GM19372 (cell line): ENCODE measurements around the gene TUBA8.

ENCODE experiments used
- ATAC-seq: cut with Tn5 transposase; IDR thresholded peaks from one replicate; pipeline ENCODE4 v1.9.1; 2021; ENCODE audit warnings: mild to moderate bottlenecking, low read depth, moderate library complexity; ENCODE audit not compliant: unreplicated experiment

Gene TUBA8

DNA sequence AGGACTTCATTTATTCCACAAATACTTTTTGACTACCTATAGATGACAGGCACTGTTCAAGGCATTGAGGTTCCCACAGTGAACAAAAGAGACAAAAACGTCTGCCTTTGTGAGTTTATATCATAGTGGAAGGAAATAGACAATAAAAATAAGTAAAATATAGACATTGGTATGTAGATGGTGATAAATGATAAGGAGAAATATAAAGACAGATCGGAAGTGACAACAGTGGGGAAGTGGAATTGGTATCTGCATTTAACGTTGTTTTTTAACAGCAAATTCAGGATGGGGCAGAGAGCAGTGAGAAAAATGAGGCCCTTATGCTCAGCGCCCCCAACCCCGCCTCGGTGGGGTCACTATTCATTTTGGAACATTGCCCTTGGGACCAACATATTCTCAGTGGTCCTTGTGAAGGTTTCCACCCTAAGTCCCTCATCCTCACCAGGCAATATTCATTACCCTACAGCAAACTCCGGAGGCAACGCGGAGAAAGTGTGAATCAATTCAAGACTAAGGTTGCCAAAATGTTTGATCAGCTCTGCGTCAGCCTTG is 33.4 kb upstream of the TUBA8 start:
- peak; percentile 4 for ATAC-seq

GRCh38 chr22:18077639-18078328 is 32.8 kb upstream of the TUBA8 start, which contains the start of gene PEX26:
Gene PEX26 (plus strand): TSS chr22:18077990. CDS start chr22:18078377, 387 bp downstream.
- peak; percentile 92 for ATAC-seq

GRCh38 chr22:18078329-18079041 is 32.1 kb upstream of the TUBA8 start:
- peak; percentile 18 for ATAC-seq

GRCh38 chr22:18079706-18080233 is 30.8 kb upstream of the TUBA8 start:
- ATAC-seq, result no peak

- ATAC-seq, result no peak
Measured at GRCh38 chr22:18081416-18081815, 29.2 kb upstream of the TUBA8 start.

DNA sequence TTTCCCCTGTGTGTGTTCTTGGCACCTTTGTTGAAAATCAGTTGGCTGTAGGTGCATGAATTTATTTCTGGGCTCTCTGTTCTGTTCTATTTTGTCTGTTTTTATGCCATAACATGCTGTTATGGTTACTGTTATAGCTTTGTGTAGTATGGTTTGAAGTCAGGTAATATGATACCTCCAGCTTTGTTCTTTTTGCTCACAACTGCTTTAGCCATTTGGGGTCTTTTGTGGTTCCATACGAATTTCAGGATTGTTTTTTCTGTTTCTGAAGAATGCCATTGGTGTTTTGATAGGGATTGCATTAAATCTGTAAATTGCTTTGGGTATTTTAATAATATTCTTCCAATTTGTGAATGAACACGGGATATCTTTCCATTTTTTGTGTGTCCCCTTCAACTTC is 28.1 kb upstream of the TUBA8 start:
- ATAC-seq, result no peak

DNA sequence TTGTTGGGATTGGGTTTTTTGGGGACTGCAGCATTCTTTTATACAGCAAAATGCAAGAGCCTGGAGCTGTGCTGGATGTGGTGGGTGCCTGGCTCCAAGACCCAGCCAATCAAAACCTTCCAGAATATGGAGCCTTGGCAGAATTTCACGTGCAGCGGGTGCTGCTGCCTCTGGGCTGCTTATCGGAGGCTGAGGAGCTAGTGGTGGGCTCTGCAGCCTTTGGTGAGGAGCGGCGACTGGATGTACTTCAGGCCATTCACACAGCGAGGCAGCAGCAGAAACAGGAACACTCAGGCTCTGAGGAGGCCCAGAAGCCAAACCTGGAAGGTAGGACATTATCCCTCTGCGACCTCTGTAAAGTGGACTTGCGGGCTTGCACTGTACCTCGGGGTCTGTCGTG is 27.2 kb upstream of the TUBA8 start:
- no peak for ATAC-seq

DNA sequence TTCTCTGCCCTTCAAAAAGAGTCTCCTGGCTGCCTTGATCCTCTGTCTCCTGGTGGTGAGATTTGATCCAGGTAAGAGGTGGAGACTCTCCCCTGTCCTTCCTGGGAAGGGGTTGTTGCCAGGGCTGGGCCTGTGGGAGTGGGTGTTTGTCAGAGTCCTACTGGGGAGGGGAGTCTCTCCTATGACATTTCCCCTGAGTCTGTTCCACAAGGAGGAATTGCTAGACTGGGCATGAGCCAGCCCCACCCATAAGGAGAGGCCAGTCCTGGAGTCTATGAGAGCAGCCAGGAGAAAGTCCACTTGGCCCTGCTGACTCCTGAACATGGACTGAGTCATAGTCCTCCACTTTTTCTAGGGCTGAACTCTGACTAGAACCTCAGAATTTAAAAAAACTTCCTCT is 25.4 kb upstream of the TUBA8 start:
- no peak for ATAC-seq

- ATAC-seq, result no peak
Measured at GRCh38 chr22:18087350-18087855, 23.2 kb upstream of the TUBA8 start.

DNA sequence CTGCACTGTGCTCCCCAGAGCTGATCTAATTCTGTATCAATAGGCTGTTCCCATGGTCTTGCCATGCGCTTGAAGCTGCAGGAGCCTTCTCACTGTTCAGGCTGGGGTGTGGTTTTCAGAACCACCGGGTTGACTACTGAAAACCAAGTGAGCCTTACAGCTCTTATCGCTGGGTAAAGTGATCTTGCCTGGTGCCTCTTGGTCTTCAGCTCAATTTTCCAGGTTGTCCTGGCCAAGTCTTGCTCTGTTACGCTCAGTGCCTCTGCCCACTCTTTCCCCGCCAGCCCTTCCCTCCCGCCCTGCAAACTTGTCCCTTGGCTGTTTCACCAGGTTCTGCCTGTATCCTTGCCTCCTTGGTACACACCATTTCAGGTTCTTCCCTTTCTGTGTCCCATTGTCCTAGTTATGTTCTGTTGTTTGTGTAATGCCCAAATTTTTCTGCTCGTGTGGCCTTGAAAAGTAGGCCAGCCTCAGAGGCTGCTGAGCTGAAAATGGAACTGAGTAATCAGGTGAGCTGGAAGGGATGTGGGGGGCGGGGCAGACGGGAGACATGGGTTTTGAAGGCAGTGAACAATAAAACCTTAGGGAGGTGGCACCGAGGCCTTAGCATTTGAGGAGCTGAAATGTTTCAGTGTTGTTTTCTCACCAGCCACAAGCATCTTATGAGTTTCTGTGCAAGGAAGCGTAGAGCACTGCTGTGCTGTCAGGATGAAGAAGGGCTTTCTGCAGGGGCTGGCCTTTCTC is 21.6 kb upstream of the TUBA8 start:
- no peak for ATAC-seq

DNA sequence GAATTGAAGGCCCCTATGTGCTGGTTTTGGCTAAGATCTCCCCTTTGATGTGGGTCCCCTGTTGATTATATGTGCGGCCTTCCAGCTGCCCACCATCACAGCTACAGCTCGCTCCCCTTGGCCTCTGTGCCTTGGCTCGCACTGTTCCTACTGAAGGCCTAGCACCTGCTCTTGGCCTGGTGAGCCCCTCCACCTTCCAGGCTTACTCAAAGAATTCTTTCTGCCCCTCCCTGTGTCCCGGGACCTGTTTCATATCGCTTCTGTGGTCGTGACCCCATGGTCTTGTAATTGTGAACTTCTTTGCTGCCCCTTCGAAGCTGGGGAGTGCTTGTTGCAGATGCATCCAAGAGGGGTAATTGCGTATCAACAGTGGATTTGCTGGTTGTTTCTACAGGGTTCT is 20.3 kb upstream of the TUBA8 start:
- no peak for ATAC-seq

- ATAC-seq, result no peak
Measured at GRCh38 chr22:18091478-18091877, 19.1 kb upstream of the TUBA8 start.

DNA sequence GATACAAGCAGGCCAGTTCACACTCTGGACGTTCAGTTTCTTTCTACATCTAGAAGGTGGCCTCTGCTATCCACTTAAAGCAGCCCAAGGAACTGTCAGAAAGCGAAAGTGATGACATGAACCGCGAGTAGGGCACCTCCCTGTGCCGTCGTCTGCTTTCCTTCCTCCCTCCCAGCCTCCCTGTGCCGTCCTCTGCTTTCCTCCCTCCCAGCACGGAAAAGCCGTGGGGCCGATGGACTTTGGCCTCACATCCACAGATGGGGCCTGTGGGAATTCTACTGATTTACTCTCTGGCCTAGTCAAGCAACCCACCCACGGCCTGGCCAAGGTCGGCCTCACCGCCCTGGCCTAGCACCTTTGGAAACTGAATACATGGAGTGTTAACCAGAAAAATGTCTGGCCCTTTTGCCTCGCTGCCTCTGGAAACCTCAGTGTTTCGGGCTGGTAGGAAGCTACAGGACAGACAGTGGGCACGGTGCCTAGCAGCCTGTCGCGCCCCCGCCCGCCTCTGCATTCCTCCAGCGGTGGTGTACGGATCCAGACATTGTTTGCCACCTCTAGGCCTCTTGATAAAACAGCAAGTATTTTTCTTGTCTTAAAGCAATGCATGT is 18.6 kb upstream of the TUBA8 start:
- ATAC-seq, result no peak

GRCh38 chr22:18093661-18094060 is 16.9 kb upstream of the TUBA8 start:
- ATAC-seq, result no peak

DNA sequence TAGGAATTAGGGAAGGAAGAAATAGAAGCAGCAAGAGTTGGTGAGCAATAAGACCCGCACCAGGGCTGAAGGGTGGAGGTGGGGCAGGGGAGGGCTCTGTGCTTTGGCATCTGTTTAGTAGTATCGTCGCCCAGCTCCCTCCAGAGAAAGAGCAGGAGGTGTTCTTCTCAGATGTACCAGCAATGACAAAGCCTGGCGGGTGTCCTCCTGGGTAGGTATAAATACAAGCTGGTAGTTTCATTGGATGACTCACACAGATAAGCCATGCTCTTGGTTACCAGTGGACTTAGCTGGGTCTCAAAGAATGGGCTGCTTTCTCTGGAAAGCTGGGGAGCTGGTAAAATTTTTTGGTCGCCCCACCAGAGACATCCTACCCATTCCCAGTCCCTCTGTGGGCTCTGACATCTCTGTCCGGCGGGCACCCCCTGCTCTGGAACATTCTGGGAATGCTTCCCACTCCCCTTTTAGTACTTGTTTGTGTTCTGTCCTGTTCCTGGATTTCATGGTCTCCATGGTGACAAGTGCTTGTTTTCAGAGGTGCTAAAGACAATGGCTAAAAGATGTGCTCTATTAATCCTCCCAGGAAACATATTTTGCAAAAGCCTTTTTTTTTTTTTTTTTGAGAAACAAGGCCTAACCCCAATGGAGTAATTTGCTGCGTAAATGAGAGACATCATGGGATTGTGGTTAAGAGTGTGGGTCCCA is 15.4 kb upstream of the TUBA8 start:
- ATAC-seq, result no peak

DNA sequence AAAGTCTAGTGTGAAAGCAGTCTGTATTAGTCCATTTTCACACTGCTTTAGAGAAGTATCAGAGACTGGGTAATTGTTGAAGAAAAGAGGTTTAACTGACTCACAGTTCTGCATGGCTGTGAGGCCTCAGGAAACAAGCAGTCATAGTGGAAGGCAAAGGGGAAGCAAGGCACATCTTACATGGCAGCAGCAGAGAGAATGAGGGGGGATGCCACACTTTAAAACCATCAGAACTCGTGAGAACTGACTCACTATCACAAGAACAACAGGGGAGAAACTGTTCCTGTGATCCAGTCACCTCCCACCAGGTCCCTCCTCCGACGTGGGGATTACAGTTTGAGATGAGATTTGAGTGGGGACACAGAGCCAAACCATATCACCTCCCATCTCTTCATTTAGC is 13.8 kb upstream of the TUBA8 start:
- no peak for ATAC-seq

DNA sequence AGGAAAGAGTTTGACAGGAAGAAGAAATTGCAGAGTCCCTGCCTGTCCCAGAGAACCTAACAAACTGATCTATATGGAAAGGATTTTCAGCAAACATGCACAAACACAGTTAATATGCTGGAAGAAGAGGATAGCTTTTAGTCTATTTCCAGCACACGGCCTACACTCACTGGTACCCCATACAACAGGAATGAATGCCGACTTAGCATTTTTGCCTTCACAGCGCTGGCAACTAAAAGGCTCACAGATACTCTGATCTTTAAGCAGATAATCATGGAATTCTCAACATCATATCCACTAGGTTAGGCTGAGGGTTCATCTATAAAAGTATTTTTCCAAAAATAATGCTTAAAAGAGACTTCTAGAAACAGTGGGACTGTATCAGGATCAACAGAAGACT is 9.8 kb upstream of the TUBA8 start:
- no peak for ATAC-seq

DNA sequence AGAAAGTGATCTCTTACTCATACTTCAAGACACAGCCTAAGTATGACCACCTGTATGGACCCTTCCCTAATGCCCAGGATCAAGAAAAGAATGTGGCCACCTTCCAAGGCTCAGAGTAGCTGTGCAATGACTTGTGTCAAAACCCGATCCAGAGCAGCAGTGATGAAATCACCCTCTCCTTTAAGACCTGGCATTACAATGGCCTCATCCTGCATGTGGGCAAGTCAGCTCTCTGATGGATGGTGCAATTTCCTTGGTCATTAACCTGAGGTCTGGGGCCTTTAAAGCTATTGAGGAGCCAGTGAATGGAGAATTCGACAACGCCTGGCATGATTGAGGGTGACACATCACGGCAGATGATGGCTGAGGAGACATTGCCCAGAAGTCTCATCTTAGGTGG is 9.1 kb upstream of the TUBA8 start:
- ATAC-seq, result no peak

- ATAC-seq, result no peak
Measured at GRCh38 chr22:18103527-18104269, 6.9 kb upstream of the TUBA8 start.
